Lower leg skin (tissue), 3 donors: Measurements from ENCODE around the gene UBE2J2.

ENCODE experiments used
- POLR2A ChIP-seq, 2 donors: fragments of 450-650 bp; IDR thresholded peaks; one replicate each; pipeline ENCODE4 v1.6.1; 2016 to 2017; ENCODE audit warnings: antibody characterized with exemption in 2 of 2, mild to moderate bottlenecking in 1 of 2, moderate library complexity in 1 of 2
- TF ChIP-seq, protein P1 (sequence below), 3 donors: fragments of 450-650 bp; IDR thresholded peaks; one replicate each; pipeline ENCODE4 v1.5.1; 2016; ENCODE audit warnings: antibody characterized with exemption in 3 of 3, mild to moderate bottlenecking in 3 of 3, moderate library complexity in 2 of 3

DNA sequence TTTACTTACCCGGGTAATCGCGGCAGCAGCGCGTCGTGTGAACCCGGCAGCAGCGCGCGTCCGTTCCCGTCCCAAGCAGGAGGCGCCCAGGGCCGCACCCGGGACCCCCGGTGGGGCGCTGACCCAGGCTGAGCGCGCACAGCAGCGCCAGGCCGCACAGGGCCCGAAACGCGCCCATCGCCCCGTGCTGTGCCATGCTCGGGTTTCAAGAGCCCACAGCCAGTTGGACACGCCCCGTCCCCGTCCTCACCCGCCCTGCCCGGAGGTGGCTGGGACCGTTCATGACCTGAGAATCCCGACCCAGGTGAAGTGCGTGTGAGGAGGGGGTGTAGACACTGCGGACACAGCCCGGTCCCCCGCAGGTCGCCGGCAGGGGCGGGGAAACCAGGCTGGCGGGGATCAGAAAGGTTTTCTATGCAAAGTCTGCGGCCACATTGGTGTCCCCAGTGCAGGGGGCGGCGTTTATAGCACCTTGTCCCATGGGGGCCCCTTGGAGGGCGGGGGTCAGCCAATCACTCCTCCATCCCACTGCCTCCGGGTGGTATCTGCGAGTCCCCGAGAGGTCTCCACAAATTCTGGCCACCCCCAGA lies 67.2 kb downstream of the UBE2J2 start, which contains the start of gene TNFRSF18:
- TF ChIP-seq, protein P1, sequence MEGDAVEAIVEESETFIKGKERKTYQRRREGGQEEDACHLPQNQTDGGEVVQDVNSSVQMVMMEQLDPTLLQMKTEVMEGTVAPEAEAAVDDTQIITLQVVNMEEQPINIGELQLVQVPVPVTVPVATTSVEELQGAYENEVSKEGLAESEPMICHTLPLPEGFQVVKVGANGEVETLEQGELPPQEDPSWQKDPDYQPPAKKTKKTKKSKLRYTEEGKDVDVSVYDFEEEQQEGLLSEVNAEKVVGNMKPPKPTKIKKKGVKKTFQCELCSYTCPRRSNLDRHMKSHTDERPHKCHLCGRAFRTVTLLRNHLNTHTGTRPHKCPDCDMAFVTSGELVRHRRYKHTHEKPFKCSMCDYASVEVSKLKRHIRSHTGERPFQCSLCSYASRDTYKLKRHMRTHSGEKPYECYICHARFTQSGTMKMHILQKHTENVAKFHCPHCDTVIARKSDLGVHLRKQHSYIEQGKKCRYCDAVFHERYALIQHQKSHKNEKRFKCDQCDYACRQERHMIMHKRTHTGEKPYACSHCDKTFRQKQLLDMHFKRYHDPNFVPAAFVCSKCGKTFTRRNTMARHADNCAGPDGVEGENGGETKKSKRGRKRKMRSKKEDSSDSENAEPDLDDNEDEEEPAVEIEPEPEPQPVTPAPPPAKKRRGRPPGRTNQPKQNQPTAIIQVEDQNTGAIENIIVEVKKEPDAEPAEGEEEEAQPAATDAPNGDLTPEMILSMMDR (IDR thresholded peaks at IDR 0.05), result no peak
- no peak for TF ChIP-seq POLR2A (IDR thresholded peaks at IDR 0.05)
